Activated naive CD8-positive, alpha-beta T cell treated with anti-CD3 and anti-CD28 coated beads for 36 hours (primary cell): Measurements from ENCODE around the gene NR1I2. TPM values are rescaled to one million over a fixed set of nuclear protein-coding genes. Genes with fewer than 3 reads are reported as not detected.

Experiments used
- DNase-seq: peaks from one replicate; pipeline ENCODE4 v3.0.0; 2021
- H3K27ac Mint-ChIP-seq: one replicate; pipeline ENCODE4 v1.8.0; 2022; ENCODE audit warnings: mild to moderate bottlenecking, moderate library complexity, mixed read lengths
- H3K27me3 Mint-ChIP-seq: one replicate; pipeline ENCODE4 v1.8.0; 2022; ENCODE audit warnings: mild to moderate bottlenecking, mixed read lengths
- H3K36me3 Mint-ChIP-seq: one replicate; pipeline ENCODE4 v1.8.0; 2021; ENCODE audit warnings: mild to moderate bottlenecking, mixed read lengths
- H3K4me1 Mint-ChIP-seq: one replicate; pipeline ENCODE4 v1.8.0; 2021; ENCODE audit warnings: mixed read lengths
- H3K4me3 Mint-ChIP-seq: one replicate; pipeline ENCODE4 v1.8.0; 2022; ENCODE audit warnings: mild to moderate bottlenecking, moderate library complexity, mixed read lengths
- H3K9me3 Mint-ChIP-seq: one replicate; pipeline ENCODE4 v1.8.0; 2022; ENCODE audit warnings: mixed read lengths
- total RNA-seq, 2 experiments: library from RNA; stranded (reverse); gene quantifications; one replicate each; pipeline ENCODE4 v1.2.3, GENCODE V29; 2021

NR1I2 gene
- total RNA-seq, 2 experiments from 2014 or later: 1.2 to 1.4 TPM

DNA sequence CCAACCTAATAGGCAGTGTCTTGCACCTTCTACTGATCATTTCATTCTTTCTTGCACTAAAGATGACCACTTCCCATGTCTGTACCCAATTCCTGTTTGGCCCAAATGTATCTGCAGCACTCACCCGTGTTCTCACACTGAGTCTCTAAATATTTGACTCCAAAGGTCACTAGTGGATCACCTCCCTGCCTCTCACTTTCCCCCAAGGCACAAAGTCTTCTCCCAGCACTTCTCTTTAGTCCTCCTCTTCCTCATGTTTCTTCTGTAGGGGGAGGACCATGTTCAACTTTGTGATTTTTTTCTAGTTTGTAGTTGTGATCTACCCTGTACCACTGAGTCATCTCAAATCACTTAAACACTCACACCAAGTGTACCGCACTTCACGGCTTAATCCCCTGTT lies 13.9 kb downstream of the NR1I2 start:
- no peak overlapping the region for H3K27ac Mint-ChIP-seq
- no peak for DNase-seq
- H3K4me3 Mint-ChIP-seq: no peak overlapping the region
- H3K9me3 Mint-ChIP-seq: no peaks in the 10 kb centered on the region
- no peaks in the 10 kb centered on the region for H3K36me3 Mint-ChIP-seq
- H3K27me3 Mint-ChIP-seq: peaks cover 5% of the 10 kb centered on the region
- no peaks in the 10 kb centered on the region for H3K4me1 Mint-ChIP-seq

- no peaks in the 10 kb centered on the region for H3K36me3 Mint-ChIP-seq
- DNase-seq: no peak
- no peak overlapping the region for H3K4me3 Mint-ChIP-seq
- H3K4me1 Mint-ChIP-seq: no peaks in the 10 kb centered on the region
- no peak overlapping the region for H3K27ac Mint-ChIP-seq
- H3K9me3 Mint-ChIP-seq: no peaks in the 10 kb centered on the region
- peaks cover 5% of the 10 kb centered on the region for H3K27me3 Mint-ChIP-seq
These were observed 14.5 kb downstream of the NR1I2 start for GRCh38 chr3:119796368-119796767.

GRCh38 chr3:119796785-119797184 lies 14.9 kb downstream of the NR1I2 start:
- no peaks in the 10 kb centered on the region for H3K9me3 Mint-ChIP-seq
- peaks cover 5% of the 10 kb centered on the region for H3K27me3 Mint-ChIP-seq
- no peaks in the 10 kb centered on the region for H3K36me3 Mint-ChIP-seq
- no peak overlapping the region for H3K27ac Mint-ChIP-seq
- H3K4me1 Mint-ChIP-seq: no peaks in the 10 kb centered on the region
- no peak overlapping the region for H3K4me3 Mint-ChIP-seq
- no peak for DNase-seq

DNA sequence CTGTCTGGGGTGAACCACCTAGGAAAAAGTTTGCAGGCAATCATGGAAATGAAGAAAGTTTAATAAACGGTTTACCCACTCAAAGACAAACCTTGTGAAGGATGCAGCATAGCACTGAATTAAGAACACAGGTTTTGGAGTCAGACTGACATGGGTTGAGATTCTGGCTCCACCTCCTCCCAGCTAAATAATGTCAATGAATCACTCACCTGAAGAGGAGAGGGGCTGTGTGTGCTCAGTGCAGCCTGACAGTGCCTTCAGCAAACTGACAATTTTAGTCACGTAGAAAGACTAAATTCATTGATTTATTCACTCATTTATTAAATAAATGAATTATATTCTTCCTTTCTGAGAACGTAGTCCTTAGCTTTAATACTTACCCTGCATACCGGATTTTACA lies 18.9 kb downstream of the NR1I2 start:
- Mint-ChIP-seq H3K27ac (no peak overlapping the region), H3K36me3 (no peaks in the 10 kb centered on the region), H3K9me3 (no peaks in the 10 kb centered on the region), H3K4me1 (no peaks in the 10 kb centered on the region), H3K4me3 (no peak overlapping the region), H3K27me3 (peaks cover 5% of the 10 kb centered on the region)
- no peak for DNase-seq

- no peak for DNase-seq
- H3K27me3 Mint-ChIP-seq: no peaks in the 10 kb centered on the region
- H3K9me3 Mint-ChIP-seq: no peaks in the 10 kb centered on the region
- H3K4me3 Mint-ChIP-seq: no peak overlapping the region
- H3K27ac Mint-ChIP-seq: no peak overlapping the region
- no peaks in the 10 kb centered on the region for H3K36me3 Mint-ChIP-seq
- peaks cover 6% of the 10 kb centered on the region for H3K4me1 Mint-ChIP-seq
These were observed 26.3 kb downstream of the NR1I2 start for GRCh38 chr3:119808244-119808643.

DNA sequence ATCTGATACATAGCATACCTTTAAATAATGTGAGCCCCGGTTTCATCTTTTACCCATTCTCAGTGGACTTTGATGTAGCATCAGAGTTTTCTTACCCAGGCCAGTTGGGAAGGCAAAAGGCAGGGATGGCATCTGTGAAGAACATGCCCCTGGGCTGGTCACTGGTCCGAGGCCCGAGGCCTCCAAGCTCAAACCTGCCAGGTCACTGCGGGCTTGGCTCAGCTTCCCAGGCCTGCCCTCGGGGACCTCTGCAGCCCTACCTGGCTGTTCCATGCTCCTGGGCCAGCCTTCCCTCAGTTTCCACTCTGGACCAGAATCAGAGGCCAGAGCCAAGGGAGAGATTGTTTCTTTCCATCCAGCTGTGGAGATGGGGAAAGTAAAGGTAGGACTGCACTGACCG lies 26.9 kb downstream of the NR1I2 start:
- no peak for DNase-seq
- H3K27ac Mint-ChIP-seq: peak overlapping the region; percentile 16
- H3K4me3 Mint-ChIP-seq: no peak overlapping the region
- H3K9me3 Mint-ChIP-seq: no peaks in the 10 kb centered on the region
- peaks cover 6% of the 10 kb centered on the region for H3K4me1 Mint-ChIP-seq
- H3K27me3 Mint-ChIP-seq: no peaks in the 10 kb centered on the region
- no peaks in the 10 kb centered on the region for H3K36me3 Mint-ChIP-seq

- Mint-ChIP-seq H3K27me3 (no peaks in the 10 kb centered on the region), H3K4me3 (peak overlapping the region; percentile 83), H3K27ac (peak overlapping the region; percentile 83), H3K36me3 (no peaks in the 10 kb centered on the region), H3K9me3 (no peaks in the 10 kb centered on the region), H3K4me1 (peaks cover 6% of the 10 kb centered on the region)
- DNase-seq: peak; percentile 17
These were observed 27.5 kb downstream of the NR1I2 start for GRCh38 chr3:119809249-119810017.

DNA sequence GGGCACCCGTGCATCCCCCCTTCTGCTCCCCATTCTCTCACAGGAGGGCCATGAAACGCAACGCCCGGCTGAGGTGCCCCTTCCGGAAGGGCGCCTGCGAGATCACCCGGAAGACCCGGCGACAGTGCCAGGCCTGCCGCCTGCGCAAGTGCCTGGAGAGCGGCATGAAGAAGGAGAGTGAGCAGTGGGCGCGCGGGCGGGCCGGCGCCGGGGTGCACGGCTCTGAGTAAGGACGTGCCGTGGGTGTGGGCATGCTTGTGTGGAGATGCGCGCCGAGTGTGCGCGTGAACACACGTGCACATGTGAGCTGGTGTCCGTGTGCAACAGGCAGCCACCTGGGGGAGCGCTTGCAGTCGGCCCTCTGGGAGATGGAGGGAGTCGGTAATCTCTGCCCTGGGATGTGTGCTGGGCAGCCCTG lies 28.1 kb downstream of the NR1I2 start:
- Mint-ChIP-seq H3K27me3 (no peaks in the 10 kb centered on the region), H3K9me3 (no peaks in the 10 kb centered on the region), H3K4me3 (peak overlapping the region; percentile 83), H3K36me3 (no peaks in the 10 kb centered on the region), H3K27ac (peak overlapping the region; percentile 83), H3K4me1 (peaks cover 6% of the 10 kb centered on the region)
- peak; percentile 62 for DNase-seq

DNA sequence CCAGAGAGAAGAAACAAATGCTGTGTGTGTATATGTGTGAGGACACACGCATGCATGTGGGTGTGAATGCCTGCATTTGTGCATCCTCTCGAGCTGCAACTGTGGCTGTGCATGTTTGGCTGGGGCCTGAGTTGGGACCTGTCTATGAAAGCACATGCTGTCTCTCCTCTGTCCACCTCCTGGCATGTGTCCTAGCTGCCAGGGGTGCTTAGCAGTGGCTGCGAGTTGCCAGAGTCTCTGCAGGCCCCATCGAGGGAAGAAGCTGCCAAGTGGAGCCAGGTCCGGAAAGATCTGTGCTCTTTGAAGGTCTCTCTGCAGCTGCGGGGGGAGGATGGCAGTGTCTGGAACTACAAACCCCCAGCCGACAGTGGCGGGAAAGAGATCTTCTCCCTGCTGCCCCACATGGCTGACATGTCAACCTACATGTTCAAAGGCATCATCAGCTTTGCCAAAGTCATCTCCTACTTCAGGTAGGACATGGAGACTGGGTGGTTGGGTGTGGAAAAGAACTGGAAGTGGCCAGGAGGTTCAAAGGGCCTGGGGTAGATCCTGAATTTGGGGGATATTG lies 30.7 kb downstream of the NR1I2 start:
- Mint-ChIP-seq H3K4me3 (no peak overlapping the region), H3K27me3 (no peaks in the 10 kb centered on the region), H3K27ac (no peak overlapping the region), H3K4me1 (peaks cover 6% of the 10 kb centered on the region), H3K9me3 (no peaks in the 10 kb centered on the region), H3K36me3 (no peaks in the 10 kb centered on the region)
- DNase-seq: no peak

DNA sequence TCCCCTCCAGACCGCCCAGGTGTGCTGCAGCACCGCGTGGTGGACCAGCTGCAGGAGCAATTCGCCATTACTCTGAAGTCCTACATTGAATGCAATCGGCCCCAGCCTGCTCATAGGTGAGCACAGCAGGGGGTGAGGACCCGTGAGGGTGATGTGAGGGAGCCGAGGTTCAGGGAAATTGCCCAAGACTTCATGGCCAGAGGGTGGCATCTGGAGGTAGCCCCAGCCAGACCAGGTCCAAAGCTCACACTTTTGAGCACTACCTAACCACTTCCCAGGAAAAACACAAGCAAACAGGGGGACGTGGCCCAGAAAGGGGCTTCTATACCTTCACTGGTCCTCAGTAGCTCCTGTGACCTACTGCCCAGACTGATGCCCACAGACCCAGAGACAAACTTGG lies 33.8 kb downstream of the NR1I2 start:
- no peaks in the 10 kb centered on the region for H3K36me3 Mint-ChIP-seq
- H3K9me3 Mint-ChIP-seq: no peaks in the 10 kb centered on the region
- no peak overlapping the region for H3K4me3 Mint-ChIP-seq
- no peaks in the 10 kb centered on the region for H3K4me1 Mint-ChIP-seq
- no peak for DNase-seq
- no peak overlapping the region for H3K27ac Mint-ChIP-seq
- no peaks in the 10 kb centered on the region for H3K27me3 Mint-ChIP-seq

DNA sequence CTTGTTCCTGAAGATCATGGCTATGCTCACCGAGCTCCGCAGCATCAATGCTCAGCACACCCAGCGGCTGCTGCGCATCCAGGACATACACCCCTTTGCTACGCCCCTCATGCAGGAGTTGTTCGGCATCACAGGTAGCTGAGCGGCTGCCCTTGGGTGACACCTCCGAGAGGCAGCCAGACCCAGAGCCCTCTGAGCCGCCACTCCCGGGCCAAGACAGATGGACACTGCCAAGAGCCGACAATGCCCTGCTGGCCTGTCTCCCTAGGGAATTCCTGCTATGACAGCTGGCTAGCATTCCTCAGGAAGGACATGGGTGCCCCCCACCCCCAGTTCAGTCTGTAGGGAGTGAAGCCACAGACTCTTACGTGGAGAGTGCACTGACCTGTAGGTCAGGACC lies 35.2 kb downstream of the NR1I2 start:
- no peak for DNase-seq
- Mint-ChIP-seq H3K27ac (no peak overlapping the region), H3K36me3 (no peaks in the 10 kb centered on the region), H3K27me3 (no peaks in the 10 kb centered on the region), H3K4me1 (no peaks in the 10 kb centered on the region), H3K9me3 (no peaks in the 10 kb centered on the region), H3K4me3 (no peak overlapping the region)

DNA sequence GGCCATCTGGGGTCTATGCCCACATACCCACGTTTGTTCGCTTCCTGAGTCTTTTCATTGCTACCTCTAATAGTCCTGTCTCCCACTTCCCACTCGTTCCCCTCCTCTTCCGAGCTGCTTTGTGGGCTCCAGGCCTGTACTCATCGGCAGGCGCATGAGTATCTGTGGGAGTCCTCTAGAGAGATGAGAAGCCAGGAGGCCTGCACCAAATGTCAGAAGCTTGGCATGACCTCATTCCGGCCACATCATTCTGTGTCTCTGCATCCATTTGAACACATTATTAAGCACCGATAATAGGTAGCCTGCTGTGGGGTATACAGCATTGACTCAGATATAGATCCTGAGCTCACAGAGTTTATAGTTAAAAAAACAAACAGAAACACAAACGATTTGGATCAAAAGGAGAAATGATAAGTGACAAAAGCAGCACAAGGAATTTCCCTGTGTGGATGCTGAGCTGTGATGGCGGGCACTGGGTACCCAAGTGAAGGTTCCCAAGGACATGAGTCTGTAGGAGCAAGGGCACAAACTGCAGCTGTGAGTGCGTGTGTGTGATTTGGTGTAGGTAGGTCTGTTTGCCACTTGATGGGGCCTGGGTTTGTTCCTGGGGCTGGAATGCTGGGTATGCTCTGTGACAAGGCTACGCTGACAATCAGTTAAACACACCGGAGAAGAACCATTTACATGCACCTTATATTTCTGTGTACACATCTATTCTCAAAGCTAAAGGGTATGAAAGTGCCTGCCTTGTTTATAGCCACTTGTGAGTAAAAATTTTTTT lies 35.9 kb downstream of the NR1I2 start:
- Mint-ChIP-seq H3K36me3 (no peaks in the 10 kb centered on the region), H3K4me3 (no peak overlapping the region), H3K27me3 (no peaks in the 10 kb centered on the region), H3K4me1 (no peaks in the 10 kb centered on the region), H3K27ac (no peak overlapping the region), H3K9me3 (no peaks in the 10 kb centered on the region)
- no peak for DNase-seq

- no peaks in the 10 kb centered on the region for H3K36me3 Mint-ChIP-seq
- H3K9me3 Mint-ChIP-seq: no peaks in the 10 kb centered on the region
- DNase-seq: no peak
- no peaks in the 10 kb centered on the region for H3K4me1 Mint-ChIP-seq
- no peak overlapping the region for H3K4me3 Mint-ChIP-seq
- H3K27me3 Mint-ChIP-seq: no peaks in the 10 kb centered on the region
- H3K27ac Mint-ChIP-seq: no peak overlapping the region
These were observed 37.0 kb downstream of the NR1I2 start for GRCh38 chr3:119818937-119819336.

GRCh38 chr3:119819806-119820205 lies 37.9 kb downstream of the NR1I2 start:
- Mint-ChIP-seq H3K4me3 (no peak overlapping the region), H3K27me3 (no peaks in the 10 kb centered on the region), H3K27ac (no peak overlapping the region), H3K36me3 (no peaks in the 10 kb centered on the region), H3K9me3 (no peaks in the 10 kb centered on the region), H3K4me1 (no peaks in the 10 kb centered on the region)
- no peak for DNase-seq

DNA sequence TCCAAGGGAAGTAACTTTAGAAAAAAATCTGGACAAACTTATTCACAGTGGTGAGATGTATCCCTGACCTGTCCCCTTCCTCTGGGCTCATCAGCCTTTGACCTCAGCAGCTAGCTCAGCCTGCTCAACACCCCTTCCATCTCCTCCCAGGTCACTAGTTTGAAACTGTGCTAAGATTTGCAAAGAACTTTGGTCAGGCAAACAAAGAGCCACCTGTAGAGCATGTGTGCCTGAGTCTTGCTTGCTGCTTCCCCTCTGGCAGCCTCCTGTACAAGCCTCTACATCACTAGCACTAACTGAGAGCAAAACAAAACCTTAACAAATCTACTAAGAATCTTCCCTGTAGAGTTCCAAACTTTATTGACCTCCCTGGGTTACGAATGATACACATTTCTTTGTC lies 43.9 kb downstream of the NR1I2 start:
- H3K27me3 Mint-ChIP-seq: no peaks in the 10 kb centered on the region
- no peak overlapping the region for H3K4me3 Mint-ChIP-seq
- no peak for DNase-seq
- H3K9me3 Mint-ChIP-seq: no peaks in the 10 kb centered on the region
- peaks cover 4% of the 10 kb centered on the region for H3K36me3 Mint-ChIP-seq
- H3K4me1 Mint-ChIP-seq: no peaks in the 10 kb centered on the region
- peak overlapping the region; percentile 6 for H3K27ac Mint-ChIP-seq
